OCI-LY7 (cell line): ENCODE data around the gene FARSB. TPM values are rescaled to one million over a fixed set of nuclear protein-coding genes. Genes with fewer than 3 reads are reported as not detected.
"Not testable (repeated sequence)": the region's sequence is repeated elsewhere in the genome, so short reads cannot be mapped to it uniquely, and the experiment has no call there.

Source experiments
- BruUV-seq: library from RNA; stranded (reverse); fragments of 400-500 nt; replicated peaks from 2 replicates; lab custom pipeline; 2021; lab: Mats Ljungman, UMichigan
- CTCF ChIA-PET: fragments of 300-600 bp; sonication (Branson Sonifier 250); formaldehyde crosslinking; loops from one replicate; lab custom pipeline; 2022; ENCODE audit warnings: antibody characterized with exemption; ENCODE audit not compliant: unreplicated experiment; lab: Charles Lee
- POLR2A ChIA-PET: fragments of 300-600 bp; sonication (Branson Sonifier 250); formaldehyde crosslinking; loops from one replicate; lab custom pipeline; 2022; ENCODE audit warnings: antibody characterized with exemption; lab: Charles Lee
- DNase-seq: peaks from one replicate; pipeline ENCODE4 v3.0.0-alpha.2; 2015; ENCODE audit warnings: low spot score
- H2AFZ ChIP-seq: fragments of 200-600 bp; sonication (generic), shearing (Covaris generic); 2 replicates; pipeline ENCODE4 v1.6.1; 2014; ENCODE audit warnings: mild to moderate bottlenecking, antibody characterized with exemption, low read length, moderate library complexity
- H3K27ac ChIP-seq: fragments of 200-600 bp; sonication (generic); 2 replicates; pipeline ENCODE4 v1.5.1; 2014; ENCODE audit warnings: mixed run types, low read depth, mild to moderate bottlenecking, moderate library complexity, low read length, inconsistent platforms; ENCODE audit not compliant: poor library complexity, severe bottlenecking
- H3K36me3 ChIP-seq: fragments of 200-600 bp; sonication (generic); 2 replicates; pipeline ENCODE4 v1.6.1; 2014; ENCODE audit warnings: mild to moderate bottlenecking, antibody characterized with exemption, low read length, moderate library complexity, mixed read lengths; ENCODE audit not compliant: insufficient read depth
- H3K4me1 ChIP-seq: fragments of 200-600 bp; sonication (generic); 2 replicates; pipeline ENCODE4 v1.5.1; 2014; ENCODE audit warnings: mild to moderate bottlenecking, low read length; ENCODE audit not compliant: insufficient read depth, poor library complexity, severe bottlenecking
- H3K4me2 ChIP-seq: fragments of 200-600 bp; sonication (generic); 2 replicates; pipeline ENCODE4 v1.6.1; 2014; ENCODE audit warnings: mild to moderate bottlenecking, low read length
- H3K4me3 ChIP-seq: fragments of 200-600 bp; sonication (generic); 2 replicates; pipeline ENCODE4 v1.5.1; 2014; ENCODE audit warnings: mild to moderate bottlenecking, low read depth, low read length; ENCODE audit not compliant: poor library complexity, severe bottlenecking
- H3K79me2 ChIP-seq: fragments of 200-600 bp; sonication (generic); 2 replicates; pipeline ENCODE4 v1.6.1; 2016; ENCODE audit warnings: low read depth, mild to moderate bottlenecking, low read length, moderate library complexity, mixed read lengths; ENCODE audit not compliant: insufficient read depth
- H3K9me2 ChIP-seq: fragments of 200-600 bp; sonication (generic); 2 replicates; pipeline ENCODE4 v1.6.1; 2016; ENCODE audit warnings: mild to moderate bottlenecking, low read length, mixed read lengths; ENCODE audit not compliant: insufficient read depth
- H3K9me3 ChIP-seq: fragments of 200-600 bp; sonication (generic); 2 replicates; pipeline ENCODE4 v1.6.1; 2014; ENCODE audit warnings: mild to moderate bottlenecking, mixed run types, low read length, mixed read lengths
- H4K20me1 ChIP-seq: fragments of 200-600 bp; sonication (generic); 2 replicates; pipeline ENCODE4 v1.6.1; 2014; ENCODE audit warnings: mild to moderate bottlenecking, antibody characterized with exemption, low read length, moderate library complexity, mixed read lengths; ENCODE audit not compliant: insufficient read depth
- CTCF ChIP-seq: fragments of 200-600 bp; sonication (generic); conservative IDR thresholded peaks from 2 replicates; pipeline ENCODE4 v1.5.1; 2014; ENCODE audit warnings: mild to moderate bottlenecking, antibody characterized with exemption, low read length, moderate library complexity, mixed read lengths
- EZH2phosphoT487 ChIP-seq: fragments of 200-600 bp; sonication (generic); IDR thresholded peaks from 2 replicates; pipeline ENCODE4 v1.6.1; 2018; ENCODE audit warnings: low read depth, borderline replicate concordance, mild to moderate bottlenecking, mixed run types, antibody characterized with exemption, low read length, moderate library complexity, mixed read lengths
- intact Hi-C: fragments of 100-400 bp; cut with micrococcal nuclease; formaldehyde crosslinking; loops from one replicate; pipeline ENCODE4 v1.10.0; 2022; ENCODE audit not compliant: unreplicated experiment
- total RNA-seq, 2 experiments: library from RNA; depleted of rRNA in 1 of 2; stranded (reverse); fragments of >200 nt in 1 of 2; shearing (Covaris generic) in 1 of 2; gene quantifications; 2 replicates each; pipeline ENCODE4 v1.2.3, GENCODE V29; 2014 to 2022

The FARSB gene
- total RNA-seq, 2 experiments from 2014 or later, result 24.9 to 46.7 TPM

DNA sequence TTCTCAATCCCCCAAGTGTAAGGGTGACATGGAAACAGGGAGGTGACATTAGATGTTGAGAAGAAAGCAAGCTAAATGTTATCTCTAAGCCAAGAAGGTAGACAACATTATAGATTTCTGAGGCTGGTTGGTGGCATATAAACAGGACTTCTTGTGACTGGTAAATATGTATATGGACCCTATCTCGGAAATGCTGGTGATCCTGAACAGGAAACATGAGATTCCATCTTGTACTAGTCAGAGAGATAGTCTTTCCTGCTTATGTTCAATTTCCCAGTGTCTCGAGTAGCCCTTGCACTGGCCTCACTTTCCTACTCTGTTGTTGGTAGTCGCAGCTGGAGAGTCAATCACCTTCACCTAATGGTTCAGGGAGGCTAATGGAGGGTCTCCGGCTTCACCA, 42.4 kb upstream of the FARSB start:
- intact Hi-C loops, result no loop called here
- H3K36me3 ChIP-seq, result no peaks in the 10 kb centered on the region
- H3K9me2 ChIP-seq, result no peaks in the 10 kb centered on the region
- no TSS peak for BruUV-seq
- no peaks in the 10 kb centered on the region for H4K20me1 ChIP-seq
- POLR2A ChIA-PET, result no interaction called here
- TF ChIP-seq EZH2phosphoT487, result no peak
- no peak for TF ChIP-seq CTCF
- no peaks in the 10 kb centered on the region for H3K4me1 ChIP-seq
- no peak overlapping the region for H3K4me3 ChIP-seq
- DNase-seq, result no peak
- H3K4me2 ChIP-seq, result no peak overlapping the region
- H3K79me2 ChIP-seq, result no peaks in the 10 kb centered on the region
- no peaks in the 10 kb centered on the region for H3K9me3 ChIP-seq
- H2AFZ ChIP-seq, result no peak overlapping the region
- CTCF ChIA-PET, result no interaction called here
- H3K27ac ChIP-seq, result no peak overlapping the region

GRCh38 chr2:222693837-222694236, 37.9 kb upstream of the FARSB start:
- Histone ChIP-seq H3K36me3 (no peaks in the 10 kb centered on the region), H3K27ac (no peak overlapping the region), H3K9me2 (no peaks in the 10 kb centered on the region), H3K4me1 (no peaks in the 10 kb centered on the region), H2AFZ (no peak overlapping the region), H4K20me1 (no peaks in the 10 kb centered on the region), H3K9me3 (no peaks in the 10 kb centered on the region), H3K4me3 (no peak overlapping the region), H3K79me2 (no peaks in the 10 kb centered on the region), H3K4me2 (no peak overlapping the region)
- BruUV-seq, result no TSS peak
- intact Hi-C loops, result no loop called here
- POLR2A ChIA-PET, result interaction anchor here (0.7 kb wide), 1 partner anchor 218 kb away, joined by 3 read pairs; no protein-coding TSS in a partner anchor
- TF ChIP-seq EZH2phosphoT487, result no peak
- TF ChIP-seq CTCF, result peak; percentile 69
- CTCF ChIA-PET, result interaction anchor here (0.6 kb wide), 1 partner anchor 245 kb away, joined by 3 read pairs; no protein-coding TSS in a partner anchor
- DNase-seq, result peak; percentile 33

DNA sequence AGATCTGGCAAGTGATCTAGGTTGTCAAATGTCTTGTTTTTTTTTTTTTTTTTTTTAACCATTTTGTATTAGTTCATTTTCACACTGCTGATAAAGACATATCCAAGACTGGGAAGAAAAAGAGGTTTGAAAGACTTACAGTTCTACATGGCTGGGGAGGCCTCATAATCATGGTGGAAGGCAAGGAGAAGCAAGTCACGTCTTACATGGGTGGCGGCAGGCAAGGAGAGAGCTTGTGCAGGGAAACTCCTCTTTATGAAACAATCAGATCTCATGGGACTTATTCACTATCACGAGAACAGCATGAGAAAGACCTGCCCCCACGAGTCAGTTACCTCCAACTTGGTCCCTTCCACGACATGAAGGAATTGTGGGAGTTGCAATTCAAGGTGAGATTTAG, 37.5 kb upstream of the FARSB start:
- H3K36me3 ChIP-seq, POLR2A ChIA-PET, DNase-seq, H3K9me3 ChIP-seq, H3K4me1 ChIP-seq, CTCF ChIA-PET, BruUV-seq, H3K9me2 ChIP-seq, H3K79me2 ChIP-seq, intact Hi-C loops, H2AFZ ChIP-seq, H3K27ac ChIP-seq, H3K4me2 ChIP-seq, H4K20me1 ChIP-seq, H3K4me3 ChIP-seq: not testable (repeated sequence)
